Measurements from ENCODE around the gene KDM2B.
A peak's percentile ranks its signal among the peaks of the same experiment; 100 is the strongest.
"Not testable (repeated sequence)": the region's sequence is repeated elsewhere in the genome, so short reads cannot be mapped to it uniquely, and the experiment has no call there.

The KDM2B gene

DNA sequence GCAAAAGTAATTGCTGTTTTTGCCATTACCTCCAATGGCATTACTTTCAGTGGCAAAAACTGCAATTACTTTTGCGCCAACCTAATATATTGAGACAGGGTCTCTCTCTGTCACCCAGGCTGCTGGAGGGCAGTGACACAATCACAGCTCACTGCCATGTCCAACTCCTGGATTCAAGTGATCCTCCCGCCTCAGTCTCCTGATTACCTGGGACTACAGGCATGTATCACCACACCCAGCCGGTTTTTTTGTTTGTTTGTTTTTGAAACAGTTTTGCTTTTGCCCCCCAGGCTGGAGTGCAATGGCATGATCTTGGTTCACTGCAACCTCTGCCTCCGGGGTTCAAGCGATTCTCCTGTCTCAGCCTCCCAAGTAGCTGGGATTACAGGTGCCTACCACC, 15.7 kb upstream of the KDM2B start:
- Histone ChIP-seq H3K27me3 (no peaks in the 10 kb centered on the region), H3K4me1 (peaks cover 10 to 27% (median 22%) of the 10 kb centered on the region in 10 experiments), H3K36me3 (peaks cover 0 to 9% (median 0%) of the 10 kb centered on the region in 11 experiments; a peak in 5 of 22 replicates), H3K9ac (no peak overlapping the region), H3K4me2 (no peak overlapping the region), H3K4me3 (no peak overlapping the region), H3K9me3 (replicated peaks in 1 of 11) (no peaks in the 10 kb centered on the region), H4K20me1 (no peaks in the 10 kb centered on the region), H3K27ac (no peak overlapping the region)
- TF ChIP-seq Cebpa-rat (IDR thresholded peaks at IDR 0.05) = no peak

DNA sequence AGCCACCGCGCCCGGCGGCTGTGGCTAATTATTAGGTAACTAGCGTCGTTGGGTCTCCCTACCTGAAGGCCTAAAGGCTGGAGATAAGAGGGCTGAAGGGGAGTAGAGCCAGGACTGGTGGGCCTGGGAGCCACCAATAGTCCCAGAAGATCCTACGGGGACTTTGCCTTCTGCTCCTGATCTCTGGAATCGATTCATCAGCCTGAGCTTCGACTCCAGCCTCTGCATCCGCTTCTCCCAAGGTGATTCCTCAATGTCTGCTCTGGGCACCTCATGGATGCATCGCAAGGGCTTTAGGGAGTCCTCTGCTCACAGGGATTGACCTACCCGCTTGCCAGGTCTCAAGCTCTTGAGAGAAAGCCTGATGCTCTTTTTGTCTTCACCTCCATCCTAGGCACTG, 14.7 kb upstream of the KDM2B start:
- Histone ChIP-seq H4K20me1 (no peaks in the 10 kb centered on the region), H3K27ac (no peak overlapping the region), H3K4me1 (peaks cover 15 to 29% (median 25%) of the 10 kb centered on the region in 10 experiments), H3K4me2 (no peak overlapping the region), H3K4me3 (no peak overlapping the region), H3K36me3 (peaks cover 0 to 9% (median 0%) of the 10 kb centered on the region in 11 experiments; a peak in 5 of 22 replicates), H3K27me3 (no peaks in the 10 kb centered on the region), H3K9me3 (replicated peaks in 1 of 11) (no peaks in the 10 kb centered on the region), H3K9ac (no peak overlapping the region)
- no peak for TF ChIP-seq Cebpa-rat (IDR thresholded peaks at IDR 0.05)

- no peak overlapping the region; a peak in 1 of 22 replicates for H3K9ac ChIP-seq
- no peak overlapping the region for H3K27ac ChIP-seq
- no peak for TF ChIP-seq Cebpa-rat (IDR thresholded peaks at IDR 0.05)
- H3K9me3 ChIP-seq (replicated peaks in 1 of 11) = no peaks in the 10 kb centered on the region
- H4K20me1 ChIP-seq = no peaks in the 10 kb centered on the region
- no peak overlapping the region for H3K4me3 ChIP-seq
- peaks cover 0 to 9% (median 0%) of the 10 kb centered on the region in 11 experiments; a peak in 5 of 22 replicates for H3K36me3 ChIP-seq
- H3K4me2 ChIP-seq = peak overlapping the region in 10 of 11 experiments; percentile 6 to 87 (median 46); a peak in 15 of 22 replicates
- H3K4me1 ChIP-seq = peaks cover 24 to 43% (median 36%) of the 10 kb centered on the region in 10 experiments
- H3K27me3 ChIP-seq = no peaks in the 10 kb centered on the region
These were observed 11.5 kb upstream of the KDM2B start for GRCh38 chr12:121592320-121592719.

GRCh38 chr12:121590476-121591143, 9.8 kb upstream of the KDM2B start:
- H3K9me3 ChIP-seq (replicated peaks in 1 of 11) = no peaks in the 10 kb centered on the region
- no peaks in the 10 kb centered on the region for H4K20me1 ChIP-seq
- H3K27ac ChIP-seq = peak overlapping the region; percentile 69 to 90 (median 86); a peak in 21 of 22 replicates
- no peaks in the 10 kb centered on the region for H3K27me3 ChIP-seq
- H3K4me2 ChIP-seq = peak overlapping the region; percentile 80 to 92 (median 83)
- peaks cover 0 to 3% (median 0%) of the 10 kb centered on the region in 11 experiments; a peak in 4 of 22 replicates for H3K36me3 ChIP-seq
- peak overlapping the region; percentile 25 to 67 (median 51); a peak in 18 of 20 replicates for H3K4me3 ChIP-seq
- peak overlapping the region; percentile 71 to 84 (median 80); a peak in 21 of 22 replicates for H3K9ac ChIP-seq
- TF ChIP-seq Cebpa-rat (IDR thresholded peaks at IDR 0.05) = no peak
- H3K4me1 ChIP-seq = peaks cover 24 to 60% (median 48%) of the 10 kb centered on the region in 10 experiments

DNA sequence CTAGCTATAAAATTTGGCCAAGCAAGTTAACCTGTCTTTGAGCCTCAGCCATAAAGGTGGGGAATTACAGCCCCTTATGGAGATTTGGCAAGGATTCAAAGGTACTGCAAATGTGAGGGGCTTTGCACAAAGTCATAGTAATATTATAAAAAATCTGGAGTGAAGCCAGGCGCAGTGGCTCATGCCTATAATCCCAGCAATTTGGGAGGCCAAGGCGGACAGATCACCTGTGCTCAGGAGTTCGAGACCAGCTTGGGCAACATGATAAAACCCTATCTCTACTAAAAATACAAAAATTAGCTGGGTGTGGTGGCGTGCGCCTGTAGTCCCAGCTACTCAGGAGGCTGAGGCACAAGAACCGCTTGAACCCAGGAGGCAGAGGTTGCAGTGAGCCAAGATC, 4.1 kb upstream of the KDM2B start:
- H3K27ac ChIP-seq; H4K20me1 ChIP-seq; H3K9ac ChIP-seq; H3K9me3 ChIP-seq (replicated peaks in 1 of 11); H3K27me3 ChIP-seq; H3K36me3 ChIP-seq; H3K4me3 ChIP-seq: not testable (repeated sequence)
- Histone ChIP-seq H3K4me1 (peaks cover 33 to 58% (median 47%) of the 10 kb centered on the region in 10 experiments), H3K4me2 (0 out of 22 replicates have a peak overlapping the region, but pooled peaks of 1 of the 11 experiments have one; percentile 2)

- Histone ChIP-seq H3K4me1 (peaks cover 30 to 56% (median 47%) of the 10 kb centered on the region in 10 experiments), H3K4me2 (peak overlapping the region; percentile 95 to 99 (median 96); a peak in 20 of 22 replicates)
- not testable (repeated sequence) for H4K20me1 ChIP-seq; H3K27me3 ChIP-seq; H3K9ac ChIP-seq; H3K36me3 ChIP-seq; H3K4me3 ChIP-seq; H3K9me3 ChIP-seq (replicated peaks in 1 of 11); H3K27ac ChIP-seq
These were observed 2.5 kb upstream of the KDM2B start for GRCh38 chr12:121583334-121583661.

- peak overlapping the region in 2 of 11 experiments; percentile 2 to 37; a peak in 3 of 22 replicates for H3K27ac ChIP-seq
- no peak for TF ChIP-seq Cebpa-rat (IDR thresholded peaks at IDR 0.05)
- H3K4me1 ChIP-seq = peaks cover 36 to 61% (median 52%) of the 10 kb centered on the region in 10 experiments
- no peaks in the 10 kb centered on the region for H4K20me1 ChIP-seq
- no peaks in the 10 kb centered on the region for H3K27me3 ChIP-seq
- H3K36me3 ChIP-seq = no peaks in the 10 kb centered on the region
- H3K4me3 ChIP-seq = peak overlapping the region in 6 of 10 experiments; percentile 12 to 72 (median 70); a peak in 6 of 20 replicates
- peak overlapping the region; percentile 95 to 99 (median 96) for H3K4me2 ChIP-seq
- H3K9me3 ChIP-seq (replicated peaks in 1 of 11) = no peaks in the 10 kb centered on the region
- H3K9ac ChIP-seq = peak overlapping the region in 9 of 11 experiments; percentile 28 to 89 (median 85); a peak in 11 of 22 replicates
These were observed 1.9 kb upstream of the KDM2B start for GRCh38 chr12:121582583-121583333.

GRCh38 chr12:121581686-121582429, 1.0 kb upstream of the KDM2B start:
- H3K9me3 ChIP-seq (replicated peaks in 1 of 11) = no peaks in the 10 kb centered on the region
- no peaks in the 10 kb centered on the region for H3K36me3 ChIP-seq
- H3K27me3 ChIP-seq = no peaks in the 10 kb centered on the region
- H3K9ac ChIP-seq = peak overlapping the region; percentile 29 to 89 (median 86); a peak in 18 of 22 replicates
- no peaks in the 10 kb centered on the region for H4K20me1 ChIP-seq
- H3K4me1 ChIP-seq = peaks cover 43 to 65% (median 57%) of the 10 kb centered on the region in 10 experiments
- peak overlapping the region; percentile 14 to 81 (median 70); a peak in 15 of 20 replicates for H3K4me3 ChIP-seq
- H3K27ac ChIP-seq = peak overlapping the region in 6 of 11 experiments; percentile 2 to 88 (median 84); a peak in 8 of 22 replicates
- H3K4me2 ChIP-seq = peak overlapping the region; percentile 95 to 99 (median 96)
- no peak for TF ChIP-seq Cebpa-rat (IDR thresholded peaks at IDR 0.05)
